ENCODE data around the gene CHRNA4.

DNA sequence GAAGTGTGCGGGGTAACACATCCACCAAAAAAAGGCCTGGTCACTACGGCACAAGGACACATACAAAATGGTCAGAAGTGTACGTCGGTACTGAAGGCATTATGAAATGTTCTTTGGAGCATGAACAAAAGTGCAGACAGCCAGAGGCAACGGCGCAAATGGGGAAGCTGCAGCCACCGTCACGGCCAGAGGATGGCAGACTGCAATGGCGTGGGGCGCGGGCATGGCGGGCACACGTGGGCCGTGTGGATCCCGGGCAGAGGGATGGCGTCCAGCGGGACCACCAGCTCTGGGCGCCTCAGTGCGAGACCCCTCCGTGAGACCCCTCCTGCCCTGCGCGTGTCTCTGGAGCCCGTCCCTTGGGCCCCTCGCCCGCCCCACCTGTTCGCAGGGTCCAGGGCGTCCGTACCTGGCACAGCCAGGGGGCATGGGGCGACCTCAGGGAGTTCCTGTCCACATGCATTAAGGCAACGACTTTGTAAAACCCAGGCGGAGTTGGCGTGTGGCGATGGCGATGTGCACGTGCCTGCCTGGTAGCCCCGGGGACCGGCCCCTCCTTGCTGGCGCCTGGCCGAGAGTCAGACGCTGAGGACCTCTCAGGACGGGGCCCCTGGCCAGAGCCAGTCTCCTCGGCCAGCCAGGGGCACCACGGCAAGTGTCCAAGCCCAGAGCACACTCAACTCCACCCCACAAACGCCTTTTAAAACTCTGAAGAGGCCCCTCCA, 39.5 kb upstream of the CHRNA4 start:
- TF ChIP-seq, protein P1, sequence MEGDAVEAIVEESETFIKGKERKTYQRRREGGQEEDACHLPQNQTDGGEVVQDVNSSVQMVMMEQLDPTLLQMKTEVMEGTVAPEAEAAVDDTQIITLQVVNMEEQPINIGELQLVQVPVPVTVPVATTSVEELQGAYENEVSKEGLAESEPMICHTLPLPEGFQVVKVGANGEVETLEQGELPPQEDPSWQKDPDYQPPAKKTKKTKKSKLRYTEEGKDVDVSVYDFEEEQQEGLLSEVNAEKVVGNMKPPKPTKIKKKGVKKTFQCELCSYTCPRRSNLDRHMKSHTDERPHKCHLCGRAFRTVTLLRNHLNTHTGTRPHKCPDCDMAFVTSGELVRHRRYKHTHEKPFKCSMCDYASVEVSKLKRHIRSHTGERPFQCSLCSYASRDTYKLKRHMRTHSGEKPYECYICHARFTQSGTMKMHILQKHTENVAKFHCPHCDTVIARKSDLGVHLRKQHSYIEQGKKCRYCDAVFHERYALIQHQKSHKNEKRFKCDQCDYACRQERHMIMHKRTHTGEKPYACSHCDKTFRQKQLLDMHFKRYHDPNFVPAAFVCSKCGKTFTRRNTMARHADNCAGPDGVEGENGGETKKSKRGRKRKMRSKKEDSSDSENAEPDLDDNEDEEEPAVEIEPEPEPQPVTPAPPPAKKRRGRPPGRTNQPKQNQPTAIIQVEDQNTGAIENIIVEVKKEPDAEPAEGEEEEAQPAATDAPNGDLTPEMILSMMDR (conservative IDR thresholded peaks at IDR 0.05; ENCODE audit: low read length), result no peak
- TF ChIP-seq EZH2phosphoT487 (IDR thresholded peaks at IDR 0.05; ENCODE audit: borderline replicate concordance), result no peak

Data from Loucy (cell line).